GM12874 (cell line): ENCODE results near the gene PLEKHG2.

Experiments
- CTCF ChIP-seq: IDR thresholded peaks from 2 replicates; pipeline ENCODE4 v1.5.1; 2011; ENCODE audit warnings: low read depth, mild to moderate bottlenecking, control low read depth, low read length, moderate library complexity; ENCODE audit not compliant: insufficient read depth

PLEKHG2 gene

GRCh38 chr19:39415111-39416046 lies 2.9 kb downstream of the PLEKHG2 start:
- 0 out of 2 replicates have a peak, but pooled peaks have one; percentile 1 for TF ChIP-seq CTCF

GRCh38 chr19:39416152-39417120 lies 4.0 kb downstream of the PLEKHG2 start:
- no peak for TF ChIP-seq CTCF

GRCh38 chr19:39417463-39418181 lies 5.2 kb downstream of the PLEKHG2 start:
- TF ChIP-seq CTCF: no peak

GRCh38 chr19:39419003-39419402 lies 6.5 kb downstream of the PLEKHG2 start:
- TF ChIP-seq CTCF: no peak

GRCh38 chr19:39420769-39421168 lies 8.3 kb downstream of the PLEKHG2 start:
- TF ChIP-seq CTCF: no peak

- no peak for TF ChIP-seq CTCF
These were observed 9.6 kb downstream of the PLEKHG2 start for GRCh38 chr19:39422020-39422419.
